GM21528 (cell line): ENCODE measurements around the gene TTC28.
"Not testable (repeated sequence)": the region's sequence is repeated elsewhere in the genome, so short reads cannot be mapped to it uniquely, and the experiment has no call there.

Experiments used
- ATAC-seq: cut with Tn5 transposase; IDR thresholded peaks from one replicate; pipeline ENCODE4 v1.9.1; 2021; ENCODE audit warnings: mild to moderate bottlenecking, moderate library complexity; ENCODE audit not compliant: unreplicated experiment, low FRiP score

TTC28 gene

GRCh38 chr22:28505416-28506149, 174.1 kb downstream of the TTC28 start:
- ATAC-seq = no peak

GRCh38 chr22:28500006-28500405, 179.6 kb downstream of the TTC28 start:
- no peak for ATAC-seq

- no peak for ATAC-seq
Measured at GRCh38 chr22:28498044-28498443, 181.6 kb downstream of the TTC28 start.

- no peak for ATAC-seq
Measured at GRCh38 chr22:28497188-28497587, 182.5 kb downstream of the TTC28 start.

GRCh38 chr22:28491289-28491688, 188.4 kb downstream of the TTC28 start:
- ATAC-seq = not testable (repeated sequence)

- ATAC-seq = no peak
Measured at GRCh38 chr22:28488825-28489224, 190.8 kb downstream of the TTC28 start.

- ATAC-seq = no peak
Measured at GRCh38 chr22:28484662-28485061, 195.0 kb downstream of the TTC28 start.

GRCh38 chr22:28481725-28482124, 197.9 kb downstream of the TTC28 start:
- ATAC-seq = no peak

GRCh38 chr22:28480000-28480715, 199.5 kb downstream of the TTC28 start:
- ATAC-seq = no peak

GRCh38 chr22:28478564-28478963, 201.1 kb downstream of the TTC28 start:
- no peak for ATAC-seq

GRCh38 chr22:28477556-28477955, 202.1 kb downstream of the TTC28 start:
- no peak for ATAC-seq

GRCh38 chr22:28474330-28474729, 205.3 kb downstream of the TTC28 start:
- ATAC-seq = no peak

GRCh38 chr22:28473258-28473657, 206.4 kb downstream of the TTC28 start:
- ATAC-seq = no peak

GRCh38 chr22:28467055-28467454, 212.6 kb downstream of the TTC28 start:
- not testable (repeated sequence) for ATAC-seq

GRCh38 chr22:28466399-28466798, 213.2 kb downstream of the TTC28 start:
- ATAC-seq = no peak

- no peak for ATAC-seq
Measured at GRCh38 chr22:28465841-28466240, 213.8 kb downstream of the TTC28 start.

- no peak for ATAC-seq
Measured at GRCh38 chr22:28464127-28464526, 215.5 kb downstream of the TTC28 start.

GRCh38 chr22:28463408-28463807, 216.2 kb downstream of the TTC28 start:
- ATAC-seq = not testable (repeated sequence)

GRCh38 chr22:28462901-28463300, 216.7 kb downstream of the TTC28 start:
- no peak for ATAC-seq

- ATAC-seq = no peak
Measured at GRCh38 chr22:28462041-28462440, 217.6 kb downstream of the TTC28 start.

- ATAC-seq = no peak
Measured at GRCh38 chr22:28454431-28455064, 225.1 kb downstream of the TTC28 start.
